ENCODE measurements around the gene ISLR. TPM values are rescaled to one million over a fixed set of nuclear protein-coding genes. Genes with fewer than 3 reads are reported as not detected.
A peak's percentile ranks its signal among the peaks of the same experiment; 100 is the strongest.

The ISLR gene
- total RNA-seq, 1 experiment from 2014 or later: 0.12 TPM

DNA sequence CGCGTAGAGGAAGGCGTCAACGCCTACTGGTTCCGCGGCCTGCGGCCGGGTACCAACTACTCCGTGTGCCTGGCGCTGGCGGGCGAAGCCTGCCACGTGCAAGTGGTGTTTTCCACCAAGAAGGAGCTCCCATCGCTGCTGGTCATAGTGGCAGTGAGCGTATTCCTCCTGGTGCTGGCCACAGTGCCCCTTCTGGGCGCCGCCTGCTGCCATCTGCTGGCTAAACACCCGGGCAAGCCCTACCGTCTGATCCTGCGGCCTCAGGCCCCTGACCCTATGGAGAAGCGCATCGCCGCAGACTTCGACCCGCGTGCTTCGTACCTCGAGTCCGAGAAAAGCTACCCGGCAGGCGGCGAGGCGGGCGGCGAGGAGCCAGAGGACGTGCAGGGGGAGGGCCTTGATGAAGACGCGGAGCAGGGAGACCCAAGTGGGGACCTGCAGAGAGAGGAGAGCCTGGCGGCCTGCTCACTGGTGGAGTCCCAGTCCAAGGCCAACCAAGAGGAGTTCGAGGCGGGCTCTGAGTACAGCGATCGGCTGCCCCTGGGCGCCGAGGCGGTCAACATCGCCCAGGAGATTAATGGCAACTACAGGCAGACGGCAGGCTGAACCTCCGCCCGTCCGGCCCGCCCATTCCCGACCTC is 39.0 kb upstream of the ISLR start:
- H3K27ac ChIP-seq (ENCODE audit: low read depth, low read length): no peak overlapping the region
- ChIA-PET POLR2A (no interaction called here), CTCF (interaction anchor here (0.8 to 1.2 kb wide), 2 partner anchors 173 to 187 kb away, joined by 3 to 6 read pairs; no protein-coding TSS in a partner anchor), RAD21 (ENCODE audit: low non-redundant PET in 1 of 2, low total read pairs in 2 of 2, uncharacterized antibody in 2 of 2, unreplicated experiment in 2 of 2) (no interaction called here)
- H2AFZ ChIP-seq (ENCODE audit: low read depth, low read length, poor library complexity, severe bottlenecking): no peak overlapping the region
- H3K4me1 ChIP-seq (ENCODE audit: control insufficient read depth in 1 of 2, insufficient read depth in 2 of 2, low read length in 2 of 2): no peaks in the 10 kb centered on the region
- H3K4me3 ChIP-seq (replicated peaks in 1 of 2; ENCODE audit: low read depth in 1 of 2, low read length in 2 of 2): no peak overlapping the region
- H3K4me2 ChIP-seq (ENCODE audit: low read length): no peak overlapping the region
- H3K9ac ChIP-seq (ENCODE audit: low read length): no peak overlapping the region
- H4K20me1 ChIP-seq (ENCODE audit: insufficient read depth): no peaks in the 10 kb centered on the region
- no peaks in the 10 kb centered on the region for H3K9me3 ChIP-seq (ENCODE audit: control insufficient read depth in 1 of 2, insufficient read depth in 1 of 2, low read depth in 1 of 2, low read length in 2 of 2)
- H3K9me2 ChIP-seq (ENCODE audit: insufficient read depth): no peaks in the 10 kb centered on the region
- no TSS peak for BruUV-seq (replicated peaks)
- no peak for DNase-seq (ENCODE audit: low read depth, low spot score)
- H3K79me2 ChIP-seq (ENCODE audit: insufficient read depth, low read length): no peaks in the 10 kb centered on the region
- ATAC-seq: peak; percentile 69
- intact Hi-C loops (cut with micrococcal nuclease): no loop called here
- TF ChIP-seq POLR2AphosphoS5 (IDR thresholded peaks at IDR 0.05; ENCODE audit: low read depth, low read length) (no peak), POLR2A (IDR thresholded peaks at IDR 0.05; ENCODE audit: borderline replicate concordance, extremely low read depth, insufficient read depth, insufficient read length) (no peak), ZNF274 (IDR thresholded peaks at IDR 0.05; ENCODE audit: low read depth, low read length) (no peak), CBX3 (IDR thresholded peaks at IDR 0.05; ENCODE audit: low read depth) (no peak), EZH2phosphoT487 (IDR thresholded peaks at IDR 0.05; ENCODE audit: borderline replicate concordance) (no peak), FOSL1 (IDR thresholded peaks at IDR 0.05; ENCODE audit: low read depth) (no peak), SRF (IDR thresholded peaks at IDR 0.05; ENCODE audit: low read depth) (no peak), CEBPB (IDR thresholded peaks at IDR 0.05; ENCODE audit: low read depth) (no peak), SP1 (IDR thresholded peaks at IDR 0.05; ENCODE audit: low read depth) (no peak), RAD21 (IDR thresholded peaks at IDR 0.05; ENCODE audit: low read depth) (peak; percentile 26; the same call in 1 of the 2 replicates), EZH2 (IDR thresholded peaks at IDR 0.05) (no peak)
- TF ChIP-seq, protein P1, sequence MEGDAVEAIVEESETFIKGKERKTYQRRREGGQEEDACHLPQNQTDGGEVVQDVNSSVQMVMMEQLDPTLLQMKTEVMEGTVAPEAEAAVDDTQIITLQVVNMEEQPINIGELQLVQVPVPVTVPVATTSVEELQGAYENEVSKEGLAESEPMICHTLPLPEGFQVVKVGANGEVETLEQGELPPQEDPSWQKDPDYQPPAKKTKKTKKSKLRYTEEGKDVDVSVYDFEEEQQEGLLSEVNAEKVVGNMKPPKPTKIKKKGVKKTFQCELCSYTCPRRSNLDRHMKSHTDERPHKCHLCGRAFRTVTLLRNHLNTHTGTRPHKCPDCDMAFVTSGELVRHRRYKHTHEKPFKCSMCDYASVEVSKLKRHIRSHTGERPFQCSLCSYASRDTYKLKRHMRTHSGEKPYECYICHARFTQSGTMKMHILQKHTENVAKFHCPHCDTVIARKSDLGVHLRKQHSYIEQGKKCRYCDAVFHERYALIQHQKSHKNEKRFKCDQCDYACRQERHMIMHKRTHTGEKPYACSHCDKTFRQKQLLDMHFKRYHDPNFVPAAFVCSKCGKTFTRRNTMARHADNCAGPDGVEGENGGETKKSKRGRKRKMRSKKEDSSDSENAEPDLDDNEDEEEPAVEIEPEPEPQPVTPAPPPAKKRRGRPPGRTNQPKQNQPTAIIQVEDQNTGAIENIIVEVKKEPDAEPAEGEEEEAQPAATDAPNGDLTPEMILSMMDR (IDR thresholded peaks at IDR 0.05 in 2 of 3, conservative IDR thresholded peaks at IDR 0.05 in 1 of 3; ENCODE audit: borderline replicate concordance in 1 of 3, insufficient read depth in 1 of 3, low read depth in 2 of 3, low read length in 2 of 3): peak in 2 of 3 experiments; percentile 25 to 53; a peak in 3 of 6 replicates
- TF ChIP-seq, protein P2, sequence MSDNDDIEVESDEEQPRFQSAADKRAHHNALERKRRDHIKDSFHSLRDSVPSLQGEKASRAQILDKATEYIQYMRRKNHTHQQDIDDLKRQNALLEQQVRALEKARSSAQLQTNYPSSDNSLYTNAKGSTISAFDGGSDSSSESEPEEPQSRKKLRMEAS (IDR thresholded peaks at IDR 0.05): no peak
- TF ChIP-seq, protein P3, sequence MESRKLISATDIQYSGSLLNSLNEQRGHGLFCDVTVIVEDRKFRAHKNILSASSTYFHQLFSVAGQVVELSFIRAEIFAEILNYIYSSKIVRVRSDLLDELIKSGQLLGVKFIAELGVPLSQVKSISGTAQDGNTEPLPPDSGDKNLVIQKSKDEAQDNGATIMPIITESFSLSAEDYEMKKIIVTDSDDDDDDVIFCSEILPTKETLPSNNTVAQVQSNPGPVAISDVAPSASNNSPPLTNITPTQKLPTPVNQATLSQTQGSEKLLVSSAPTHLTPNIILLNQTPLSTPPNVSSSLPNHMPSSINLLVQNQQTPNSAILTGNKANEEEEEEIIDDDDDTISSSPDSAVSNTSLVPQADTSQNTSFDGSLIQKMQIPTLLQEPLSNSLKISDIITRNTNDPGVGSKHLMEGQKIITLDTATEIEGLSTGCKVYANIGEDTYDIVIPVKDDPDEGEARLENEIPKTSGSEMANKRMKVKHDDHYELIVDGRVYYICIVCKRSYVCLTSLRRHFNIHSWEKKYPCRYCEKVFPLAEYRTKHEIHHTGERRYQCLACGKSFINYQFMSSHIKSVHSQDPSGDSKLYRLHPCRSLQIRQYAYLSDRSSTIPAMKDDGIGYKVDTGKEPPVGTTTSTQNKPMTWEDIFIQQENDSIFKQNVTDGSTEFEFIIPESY (IDR thresholded peaks at IDR 0.05; ENCODE audit: extremely low read depth, insufficient replicate concordance, low read length): no peak
- no peaks in the 10 kb centered on the region for H3K36me3 ChIP-seq (ENCODE audit: control insufficient read depth in 1 of 2, insufficient read depth in 2 of 2, low read length in 2 of 2)
- no peaks in the 10 kb centered on the region for H3K27me3 ChIP-seq (ENCODE audit: insufficient read depth, low read length)

Data from HCT116 (cell line).